Large intestine (tissue), 3 donors: Measurements from ENCODE around the gene JMJD7. TPM values are rescaled to one million over a fixed set of nuclear protein-coding genes. Genes with fewer than 3 reads are reported as not detected.

Source experiments
- DNase-seq, 2 donors: peaks; one replicate each; pipeline versions ENCODE4 v3.0.0 to v3.0.0-alpha.2; 2013
- H3K27ac ChIP-seq: one replicate; pipeline ENCODE4 v1.5.1; 2013; ENCODE audit warnings: low read length
- H3K27me3 ChIP-seq: 2 replicates; pipeline ENCODE4 v1.6.1; 2013; ENCODE audit warnings: low read length; ENCODE audit not compliant: control insufficient read depth, insufficient read depth
- H3K36me3 ChIP-seq: 2 replicates; pipeline ENCODE4 v1.6.1; 2013; ENCODE audit warnings: low read length; ENCODE audit not compliant: control insufficient read depth, insufficient read depth
- H3K4me1 ChIP-seq: one replicate; pipeline ENCODE4 v1.6.1; 2013; ENCODE audit warnings: low read length; ENCODE audit not compliant: control insufficient read depth, insufficient read depth
- H3K4me3 ChIP-seq: one replicate; pipeline ENCODE4 v1.5.1; 2013; ENCODE audit warnings: low read length
- H3K9me3 ChIP-seq: one replicate; pipeline ENCODE4 v1.6.1; 2013; ENCODE audit warnings: mild to moderate bottlenecking, low read depth, low read length, moderate library complexity; ENCODE audit not compliant: control insufficient read depth
- WGBS: methylation state at CpG from one replicate; pipeline ENCODE4 v1.1.5; 2013; ENCODE audit warnings: low lambda C conversion rate; ENCODE audit not compliant: insufficient coverage; 5-methylcytosine and 5-hydroxymethylcytosine counted together
- polyA plus RNA-seq: library from polyadenylated mRNA; unstranded; fragments of 120-200 nt; gene quantifications from one replicate; pipeline ENCODE4 v1.2.1, GENCODE V29; 2013

Gene JMJD7
- polyA plus RNA-seq, 1 donor: 10.2 TPM

- WGBS: no CpG with 5 or more reads among the region's 12 CpGs
- DNase-seq: no peak
- Histone ChIP-seq H3K27ac (no peak overlapping the region), H3K4me1 (no peaks in the 10 kb centered on the region), H3K4me3 (no peak overlapping the region), H3K9me3 (no peaks in the 10 kb centered on the region), H3K27me3 (no peaks in the 10 kb centered on the region), H3K36me3 (peaks cover 65% of the 10 kb centered on the region)
These were observed 14.3 kb downstream of the JMJD7 start for GRCh38 chr15:41842229-41842628.

DNA sequence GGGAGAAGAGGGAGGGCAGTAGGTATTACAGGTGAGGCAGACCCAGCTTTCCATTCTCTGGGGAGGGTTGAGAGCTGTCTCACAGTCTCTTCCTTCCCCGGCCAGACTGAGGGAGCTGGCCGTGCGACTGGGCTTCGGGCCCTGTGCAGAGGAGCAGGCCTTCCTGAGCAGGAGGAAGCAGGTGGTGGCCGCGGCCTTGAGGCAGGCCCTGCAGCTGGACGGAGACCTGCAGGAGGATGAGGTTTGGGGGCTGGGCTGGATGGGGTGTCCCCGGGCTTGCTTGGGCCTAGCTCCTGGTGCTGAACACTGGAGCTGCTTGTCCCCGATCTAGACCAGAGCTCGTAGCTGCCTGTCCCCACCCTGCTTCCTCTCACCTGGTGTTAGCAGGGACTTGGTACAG lies 15.7 kb downstream of the JMJD7 start:
- no peaks in the 10 kb centered on the region for H3K27me3 ChIP-seq
- no peak for DNase-seq
- no peaks in the 10 kb centered on the region for H3K9me3 ChIP-seq
- H3K27ac ChIP-seq: no peak overlapping the region
- WGBS: no CpG with 5 or more reads among the region's 10 CpGs
- H3K4me3 ChIP-seq: no peak overlapping the region
- peaks cover 76% of the 10 kb centered on the region for H3K36me3 ChIP-seq
- H3K4me1 ChIP-seq: no peaks in the 10 kb centered on the region

GRCh38 chr15:41844814-41845213 lies 16.9 kb downstream of the JMJD7 start:
- Histone ChIP-seq H3K36me3 (peaks cover 79% of the 10 kb centered on the region), H3K4me3 (no peak overlapping the region), H3K27ac (no peak overlapping the region), H3K4me1 (no peaks in the 10 kb centered on the region), H3K27me3 (no peaks in the 10 kb centered on the region), H3K9me3 (no peaks in the 10 kb centered on the region)
- no peak for DNase-seq
- WGBS: no CpG with 5 or more reads among the region's 12 CpGs

DNA sequence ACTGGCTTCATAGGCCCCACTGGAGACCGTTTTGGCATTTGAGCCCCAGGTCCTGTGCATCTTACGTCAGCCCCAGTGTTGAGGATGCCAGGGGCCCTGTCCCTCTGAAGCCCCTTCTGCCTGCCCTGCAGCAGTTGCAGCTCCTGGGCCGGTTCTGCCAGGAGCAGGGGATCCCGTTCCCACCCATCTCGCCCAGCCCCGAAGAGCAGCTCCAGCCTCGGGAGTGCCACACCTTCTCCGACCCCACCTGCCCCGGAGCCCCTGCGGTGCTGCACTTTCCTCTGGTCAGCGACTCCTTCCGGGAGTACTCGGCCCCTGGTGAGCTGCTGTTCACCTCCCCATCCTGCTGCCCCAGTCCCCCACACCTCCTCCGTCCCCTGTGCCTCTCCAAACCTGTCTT lies 19.3 kb downstream of the JMJD7 start:
- no peak overlapping the region for H3K4me3 ChIP-seq
- H3K36me3 ChIP-seq: peaks cover 61% of the 10 kb centered on the region
- H3K4me1 ChIP-seq: no peaks in the 10 kb centered on the region
- H3K9me3 ChIP-seq: no peaks in the 10 kb centered on the region
- no CpG with 5 or more reads among the region's 14 CpGs for WGBS
- DNase-seq: no peak
- no peak overlapping the region for H3K27ac ChIP-seq
- no peaks in the 10 kb centered on the region for H3K27me3 ChIP-seq

- Histone ChIP-seq H3K4me1 (no peaks in the 10 kb centered on the region), H3K36me3 (peaks cover 58% of the 10 kb centered on the region), H3K9me3 (no peaks in the 10 kb centered on the region), H3K27ac (no peak overlapping the region), H3K4me3 (no peak overlapping the region), H3K27me3 (no peaks in the 10 kb centered on the region)
- no peak for DNase-seq
- no CpG with 5 or more reads among the region's 9 CpGs for WGBS
These were observed 20.1 kb downstream of the JMJD7 start for GRCh38 chr15:41847981-41848380.

DNA sequence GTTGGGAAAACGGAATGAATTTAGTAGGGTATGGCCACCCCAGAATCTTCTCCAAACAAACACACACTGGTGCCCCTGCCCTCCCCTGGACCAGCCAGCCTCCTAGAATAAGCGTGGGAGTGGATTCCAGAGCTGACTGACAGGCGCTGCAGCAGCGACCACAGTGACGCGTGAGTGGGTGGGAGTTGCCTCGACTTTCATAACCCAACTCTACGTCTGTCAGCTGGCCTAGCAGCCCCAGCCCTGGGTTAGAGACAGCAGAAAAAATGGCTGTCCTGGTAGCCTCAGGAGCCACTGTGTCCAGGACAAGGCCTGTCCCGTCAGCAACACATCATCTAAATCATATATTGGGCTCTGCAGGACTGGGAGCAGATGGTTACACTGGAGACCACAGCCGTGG lies 20.7 kb downstream of the JMJD7 start:
- peaks cover 52% of the 10 kb centered on the region for H3K36me3 ChIP-seq
- H3K9me3 ChIP-seq: no peaks in the 10 kb centered on the region
- H3K27ac ChIP-seq: no peak overlapping the region
- H3K4me1 ChIP-seq: no peaks in the 10 kb centered on the region
- no peak for DNase-seq
- no peaks in the 10 kb centered on the region for H3K27me3 ChIP-seq
- no CpG with 5 or more reads among the region's 10 CpGs for WGBS
- no peak overlapping the region for H3K4me3 ChIP-seq

GRCh38 chr15:41849204-41849603 lies 21.3 kb downstream of the JMJD7 start:
- Histone ChIP-seq H3K27ac (no peak overlapping the region), H3K4me3 (no peak overlapping the region), H3K36me3 (peaks cover 47% of the 10 kb centered on the region), H3K27me3 (no peaks in the 10 kb centered on the region), H3K4me1 (no peaks in the 10 kb centered on the region), H3K9me3 (no peaks in the 10 kb centered on the region)
- DNase-seq: no peak
- no CpG with 5 or more reads among the region's 6 CpGs for WGBS

- no CpG with 5 or more reads among the region's 8 CpGs for WGBS
- H3K27me3 ChIP-seq: no peaks in the 10 kb centered on the region
- no peaks in the 10 kb centered on the region for H3K4me1 ChIP-seq
- no peaks in the 10 kb centered on the region for H3K9me3 ChIP-seq
- peaks cover 40% of the 10 kb centered on the region for H3K36me3 ChIP-seq
- H3K27ac ChIP-seq: no peak overlapping the region
- H3K4me3 ChIP-seq: no peak overlapping the region
- DNase-seq: no peak
These were observed 22.0 kb downstream of the JMJD7 start for GRCh38 chr15:41849861-41850260.

GRCh38 chr15:41850482-41851166 lies 22.7 kb downstream of the JMJD7 start:
- H3K9me3 ChIP-seq: no peaks in the 10 kb centered on the region
- no peak for DNase-seq
- no peak overlapping the region for H3K4me3 ChIP-seq
- H3K27ac ChIP-seq: no peak overlapping the region
- H3K27me3 ChIP-seq: no peaks in the 10 kb centered on the region
- WGBS: no CpG with 5 or more reads among the region's 16 CpGs
- peaks cover 32% of the 10 kb centered on the region for H3K36me3 ChIP-seq
- H3K4me1 ChIP-seq: no peaks in the 10 kb centered on the region

DNA sequence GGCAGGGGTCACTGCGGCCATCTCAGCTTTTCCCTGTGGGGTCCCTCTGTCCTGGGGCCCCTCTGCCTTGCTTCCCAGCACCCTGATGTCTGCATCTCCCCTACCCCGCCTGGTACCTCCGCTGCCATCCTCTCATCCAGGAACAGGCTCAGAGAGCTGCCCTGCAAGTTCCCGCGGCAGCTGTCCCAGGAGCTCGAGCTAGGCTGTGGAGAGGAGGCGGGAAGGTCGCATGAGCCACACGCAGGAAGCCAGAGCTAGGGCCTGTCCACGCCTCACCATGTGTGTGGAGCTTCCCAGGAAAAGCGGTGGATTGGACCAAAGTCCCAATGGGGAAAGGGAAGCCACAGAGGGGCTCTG lies 23.3 kb downstream of the JMJD7 start:
- no CpG with 5 or more reads among the region's 11 CpGs for WGBS
- Histone ChIP-seq H3K4me3 (no peak overlapping the region), H3K4me1 (no peaks in the 10 kb centered on the region), H3K27ac (no peak overlapping the region), H3K27me3 (no peaks in the 10 kb centered on the region), H3K9me3 (no peaks in the 10 kb centered on the region), H3K36me3 (peaks cover 28% of the 10 kb centered on the region)
- no peak for DNase-seq

DNA sequence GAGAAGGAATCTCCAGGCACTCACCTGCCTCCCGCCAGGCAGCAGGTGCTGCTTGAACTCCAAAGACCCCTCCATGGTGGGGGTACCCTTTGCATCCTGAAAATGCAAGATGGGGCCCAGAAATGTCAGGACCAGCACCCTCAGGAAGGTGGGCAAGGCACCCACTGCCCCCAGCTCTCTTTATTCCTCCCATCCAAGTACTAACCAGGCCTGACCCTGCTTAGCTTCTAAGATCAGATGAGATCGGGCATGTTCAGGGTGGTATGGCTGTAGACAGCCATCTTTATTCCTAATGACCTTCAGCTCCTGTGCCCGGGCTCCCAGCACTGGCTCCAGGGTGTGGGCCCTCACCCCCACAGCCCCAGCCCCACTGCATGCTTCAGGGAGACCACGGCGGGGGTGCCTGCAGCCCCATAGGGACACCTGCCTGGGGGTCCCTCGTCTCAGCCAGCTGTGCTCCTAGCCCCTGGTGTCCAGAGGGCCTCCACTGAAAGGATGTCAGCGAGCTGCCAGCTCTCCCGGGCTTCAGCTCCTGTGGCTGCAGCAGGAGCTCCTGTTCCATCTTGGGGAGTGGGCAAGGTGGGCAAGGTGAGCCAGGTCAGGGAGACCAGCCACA lies 24.0 kb downstream of the JMJD7 start:
- WGBS: no CpG with 5 or more reads among the region's 8 CpGs
- DNase-seq: no peak
- Histone ChIP-seq H3K4me1 (no peaks in the 10 kb centered on the region), H3K4me3 (no peak overlapping the region), H3K27ac (no peak overlapping the region), H3K36me3 (peaks cover 21% of the 10 kb centered on the region), H3K27me3 (no peaks in the 10 kb centered on the region), H3K9me3 (no peaks in the 10 kb centered on the region)
